OCI-LY7 (cell line): Measurements from ENCODE around the gene RITA1.

Experiments
- CTCF ChIP-seq: fragments of 200-600 bp; sonication (generic); conservative IDR thresholded peaks from 2 replicates; pipeline ENCODE4 v1.5.1; 2014; ENCODE audit warnings: mild to moderate bottlenecking, antibody characterized with exemption, low read length, moderate library complexity, mixed read lengths
- EZH2phosphoT487 ChIP-seq: fragments of 200-600 bp; sonication (generic); IDR thresholded peaks from 2 replicates; pipeline ENCODE4 v1.6.1; 2018; ENCODE audit warnings: low read depth, borderline replicate concordance, mild to moderate bottlenecking, mixed run types, antibody characterized with exemption, low read length, moderate library complexity, mixed read lengths

GRCh38 chr12:113211160-113211559 is 25.6 kb downstream of the RITA1 start:
- no peak for TF ChIP-seq EZH2phosphoT487
- TF ChIP-seq CTCF: no peak
